Activated gamma-delta T cell (primary cell): ENCODE results near the gene KIF18A.

Source experiments
- DNase-seq: peaks from one replicate; lab custom pipeline; 2025; lab: John Stamatoyannopoulos, UW

Gene KIF18A

GRCh38 chr11:28043930-28044709 is 63.8 kb downstream of the KIF18A start:
- no peak for DNase-seq

GRCh38 chr11:28040384-28040783 is 67.6 kb downstream of the KIF18A start:
- DNase-seq: no peak

- no peak for DNase-seq
Observed at GRCh38 chr11:28038775-28039174, 69.2 kb downstream of the KIF18A start.

GRCh38 chr11:28026634-28027290 is 81.2 kb downstream of the KIF18A start:
- DNase-seq: no peak

- DNase-seq: no peak
Observed at GRCh38 chr11:28017816-28018215, 90.1 kb downstream of the KIF18A start.

- DNase-seq: no peak
Observed at GRCh38 chr11:28011813-28012212, 96.1 kb downstream of the KIF18A start.

- DNase-seq: no peak
Observed at GRCh38 chr11:28009996-28010395, 98.0 kb downstream of the KIF18A start.

GRCh38 chr11:28009388-28009787 is 98.6 kb downstream of the KIF18A start:
- no peak for DNase-seq

- DNase-seq: no peak
Observed at GRCh38 chr11:28003615-28004014, 104.3 kb downstream of the KIF18A start.

GRCh38 chr11:27998552-27998951 is 109.4 kb downstream of the KIF18A start:
- no peak for DNase-seq

GRCh38 chr11:27997344-27997743 is 110.6 kb downstream of the KIF18A start:
- no peak for DNase-seq

- no peak for DNase-seq
Observed at GRCh38 chr11:27996066-27996465, 111.9 kb downstream of the KIF18A start.

GRCh38 chr11:27995083-27995482 is 112.9 kb downstream of the KIF18A start:
- DNase-seq: no peak

GRCh38 chr11:27991736-27992135 is 116.2 kb downstream of the KIF18A start:
- DNase-seq: no peak

- DNase-seq: no peak
Observed at GRCh38 chr11:27977527-27977926, 130.4 kb downstream of the KIF18A start.

- DNase-seq: no peak
Observed at GRCh38 chr11:27977031-27977430, 130.9 kb downstream of the KIF18A start.

GRCh38 chr11:27976262-27976661 is 131.7 kb downstream of the KIF18A start:
- DNase-seq: no peak

GRCh38 chr11:27973851-27974536 is 134.0 kb downstream of the KIF18A start:
- no peak for DNase-seq

GRCh38 chr11:27972522-27973170 is 135.3 kb downstream of the KIF18A start:
- no peak for DNase-seq

GRCh38 chr11:27971171-27971570 is 136.8 kb downstream of the KIF18A start:
- DNase-seq: no peak
